ENCODE results near the gene FGF14. TPM values are rescaled to one million over a fixed set of nuclear protein-coding genes. Genes with fewer than 3 reads are reported as not detected.

Gene FGF14
- total and polyA plus RNA-seq, 3 donors from 2014 or later, result 0.56 to 4.5 (median 1.7) TPM

DNA sequence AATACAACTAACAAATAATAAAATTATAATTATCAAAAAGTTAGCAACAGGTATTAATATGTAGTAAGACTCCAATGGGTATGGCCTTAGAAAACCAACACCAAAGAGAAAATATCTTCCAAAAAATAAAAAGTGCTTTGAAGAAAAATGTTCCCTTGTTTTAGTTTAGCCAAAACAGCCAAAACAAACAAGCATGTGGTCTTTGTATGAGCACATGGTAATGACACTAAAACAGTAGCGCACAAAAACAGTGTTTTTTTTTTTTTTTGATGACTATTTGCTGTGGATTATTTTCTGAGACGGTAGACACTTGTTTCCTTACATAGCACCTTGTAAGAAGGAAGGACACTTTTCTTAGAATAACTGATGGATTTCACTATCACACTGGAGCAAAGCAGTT is 490.1 kb downstream of the FGF14 start:
- Histone ChIP-seq H3K9me3 (no peaks in the 10 kb centered on the region), H3K4me1 (no peaks in the 10 kb centered on the region), H3K4me3 (no peak overlapping the region), H3K36me3 (ENCODE audit: low read depth, missing control alignments) (no peaks in the 10 kb centered on the region), H3K27me3 (peaks cover 6% of the 10 kb centered on the region), H3K27ac (no peak overlapping the region)
- no peak for DNase-seq
- WGBS, 2 donors, result 70 to 72% methylated on average over 2 of the region's 2 CpGs
- intact Hi-C loops (cut with DNase I; ENCODE audit: low total_unique reads), result no loop called here
- TF ChIP-seq POLR2A (IDR thresholded peaks at IDR 0.05), result no peak
- TF ChIP-seq, protein P1, sequence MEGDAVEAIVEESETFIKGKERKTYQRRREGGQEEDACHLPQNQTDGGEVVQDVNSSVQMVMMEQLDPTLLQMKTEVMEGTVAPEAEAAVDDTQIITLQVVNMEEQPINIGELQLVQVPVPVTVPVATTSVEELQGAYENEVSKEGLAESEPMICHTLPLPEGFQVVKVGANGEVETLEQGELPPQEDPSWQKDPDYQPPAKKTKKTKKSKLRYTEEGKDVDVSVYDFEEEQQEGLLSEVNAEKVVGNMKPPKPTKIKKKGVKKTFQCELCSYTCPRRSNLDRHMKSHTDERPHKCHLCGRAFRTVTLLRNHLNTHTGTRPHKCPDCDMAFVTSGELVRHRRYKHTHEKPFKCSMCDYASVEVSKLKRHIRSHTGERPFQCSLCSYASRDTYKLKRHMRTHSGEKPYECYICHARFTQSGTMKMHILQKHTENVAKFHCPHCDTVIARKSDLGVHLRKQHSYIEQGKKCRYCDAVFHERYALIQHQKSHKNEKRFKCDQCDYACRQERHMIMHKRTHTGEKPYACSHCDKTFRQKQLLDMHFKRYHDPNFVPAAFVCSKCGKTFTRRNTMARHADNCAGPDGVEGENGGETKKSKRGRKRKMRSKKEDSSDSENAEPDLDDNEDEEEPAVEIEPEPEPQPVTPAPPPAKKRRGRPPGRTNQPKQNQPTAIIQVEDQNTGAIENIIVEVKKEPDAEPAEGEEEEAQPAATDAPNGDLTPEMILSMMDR (IDR thresholded peaks at IDR 0.05), result no peak

DNA sequence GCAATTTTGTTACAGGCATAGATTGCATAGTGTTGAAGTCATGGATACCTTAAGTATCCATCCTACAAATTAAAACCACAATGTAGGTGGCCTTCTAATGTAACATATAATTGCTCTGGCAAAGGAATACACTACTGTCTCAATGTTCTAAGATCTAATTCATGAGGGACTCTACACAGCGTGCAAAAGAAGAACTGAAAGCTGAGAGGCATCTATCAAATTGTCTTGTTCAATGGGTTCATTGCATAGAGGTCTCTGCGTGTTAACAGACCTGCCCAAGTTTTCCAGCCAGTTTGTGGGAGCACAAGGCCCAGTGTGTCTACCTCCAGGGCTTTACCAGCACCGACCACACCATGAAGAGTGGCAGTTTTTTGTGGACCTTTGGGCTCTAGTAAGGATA is 498.0 kb downstream of the FGF14 start:
- no peak overlapping the region for H3K4me3 ChIP-seq
- H3K27me3 ChIP-seq, result no peaks in the 10 kb centered on the region
- H3K9me3 ChIP-seq, result no peaks in the 10 kb centered on the region
- H3K27ac ChIP-seq, result no peak overlapping the region
- no peaks in the 10 kb centered on the region for H3K4me1 ChIP-seq
- no peak for DNase-seq
- WGBS, 2 donors, result 60 to 69% methylated on average over 3 of the region's 3 CpGs
- intact Hi-C loops (cut with DNase I; ENCODE audit: low total_unique reads), result no loop called here
- no peaks in the 10 kb centered on the region for H3K36me3 ChIP-seq (ENCODE audit: low read depth, missing control alignments)
- TF ChIP-seq, protein P1 (IDR thresholded peaks at IDR 0.05), result no peak
- TF ChIP-seq POLR2A (IDR thresholded peaks at IDR 0.05), result no peak

DNA sequence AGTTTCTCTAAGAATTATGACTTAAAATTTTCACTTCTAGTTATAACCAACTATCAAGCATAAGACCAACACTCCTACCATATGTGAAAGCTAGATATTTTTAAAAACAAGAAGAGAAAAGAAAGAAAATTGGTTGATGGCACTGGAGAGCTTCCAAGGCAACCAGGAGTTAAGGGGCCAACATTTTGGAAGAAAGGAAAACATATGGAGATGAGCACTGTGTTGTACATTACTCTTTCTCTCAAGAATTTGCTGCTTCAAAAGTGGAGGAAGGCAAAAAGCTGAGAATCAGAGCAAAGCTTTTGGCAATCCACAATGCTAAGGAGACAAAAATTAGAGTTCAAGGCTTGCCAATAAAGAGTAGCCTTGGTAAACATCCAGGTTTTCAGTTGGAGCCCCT is 503.2 kb downstream of the FGF14 start:
- intact Hi-C loops (cut with DNase I; ENCODE audit: low total_unique reads), result no loop called here
- H3K36me3 ChIP-seq (ENCODE audit: low read depth, missing control alignments), result no peaks in the 10 kb centered on the region
- no peaks in the 10 kb centered on the region for H3K9me3 ChIP-seq
- no peaks in the 10 kb centered on the region for H3K4me1 ChIP-seq
- TF ChIP-seq, protein P1 (IDR thresholded peaks at IDR 0.05), result no peak
- TF ChIP-seq POLR2A (IDR thresholded peaks at IDR 0.05), result no peak
- H3K4me3 ChIP-seq, result no peak overlapping the region
- no peak for DNase-seq
- H3K27me3 ChIP-seq, result no peaks in the 10 kb centered on the region
- no peak overlapping the region for H3K27ac ChIP-seq

DNA sequence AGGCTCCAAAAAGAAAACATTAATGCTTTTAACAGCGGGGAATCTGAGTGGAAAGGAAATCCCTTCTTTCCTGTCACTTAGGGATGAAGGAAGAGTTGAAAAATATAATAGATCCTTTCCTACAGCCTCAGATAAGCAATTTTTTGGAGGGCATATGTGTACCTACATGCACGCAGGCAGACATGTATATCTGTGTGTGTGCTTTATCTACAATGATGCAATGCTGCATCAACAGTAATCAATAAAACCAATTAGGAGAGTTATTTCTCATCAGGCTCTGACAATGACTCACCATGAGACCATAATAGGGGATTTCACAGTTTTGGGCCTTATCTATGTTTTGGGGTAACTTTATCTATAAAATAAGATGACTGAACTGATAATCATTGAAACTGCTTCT is 505.3 kb downstream of the FGF14 start:
- 79 to 88% methylated on average over 2 of the region's 2 CpGs for WGBS, 2 donors
- no peak overlapping the region for H3K4me3 ChIP-seq
- H3K36me3 ChIP-seq (ENCODE audit: low read depth, missing control alignments), result no peaks in the 10 kb centered on the region
- intact Hi-C loops (cut with DNase I; ENCODE audit: low total_unique reads), result no loop called here
- no peaks in the 10 kb centered on the region for H3K9me3 ChIP-seq
- TF ChIP-seq POLR2A (IDR thresholded peaks at IDR 0.05), result no peak
- TF ChIP-seq, protein P1 (IDR thresholded peaks at IDR 0.05), result no peak
- no peak for DNase-seq
- no peak overlapping the region for H3K27ac ChIP-seq
- no peaks in the 10 kb centered on the region for H3K4me1 ChIP-seq
- no peaks in the 10 kb centered on the region for H3K27me3 ChIP-seq

DNA sequence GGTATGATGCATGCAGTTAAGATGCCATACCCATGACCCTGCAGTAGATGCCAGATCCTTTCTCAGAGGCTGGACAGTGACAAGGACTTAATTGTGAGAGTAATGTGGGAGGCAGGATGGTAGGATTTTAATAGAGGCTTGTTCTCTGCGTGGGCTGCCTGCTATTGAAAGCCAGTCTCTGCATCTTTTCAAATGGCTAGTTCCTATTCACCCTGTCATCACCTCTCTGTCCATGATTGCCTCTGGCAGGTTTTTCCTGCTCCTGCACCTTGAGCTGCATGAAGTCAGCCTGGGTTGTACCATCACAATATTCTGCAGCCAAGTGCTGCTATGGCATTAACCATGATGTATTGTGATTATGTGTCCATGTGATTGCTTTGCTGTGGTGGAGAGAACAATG is 508.8 kb downstream of the FGF14 start:
- Histone ChIP-seq H3K4me3 (no peak overlapping the region), H3K27me3 (no peaks in the 10 kb centered on the region), H3K9me3 (no peaks in the 10 kb centered on the region), H3K4me1 (no peaks in the 10 kb centered on the region), H3K27ac (no peak overlapping the region), H3K36me3 (ENCODE audit: low read depth, missing control alignments) (no peaks in the 10 kb centered on the region)
- DNase-seq, result no peak
- intact Hi-C loops (cut with DNase I; ENCODE audit: low total_unique reads), result no loop called here
- 29 to 45% methylated on average over 1 of the region's 1 CpG for WGBS, 2 donors
- TF ChIP-seq, protein P1 (IDR thresholded peaks at IDR 0.05), result no peak
- TF ChIP-seq POLR2A (IDR thresholded peaks at IDR 0.05), result no peak
